GM10248 (cell line): ENCODE results near the gene GLIS1.

Experiments
- CTCF ChIA-PET: fragments of 300-600 bp; sonication (Branson Sonifier 250); formaldehyde crosslinking; extraction: SDS; loops from one replicate; lab custom pipeline; 2021; ENCODE audit warnings: antibody characterized with exemption; lab: Yijun Ruan, JAX
- POLR2A ChIA-PET: fragments of 350-650 bp; sonication (Branson Sonifier 250); formaldehyde crosslinking; extraction: SDS; loops from one replicate; lab custom pipeline; 2020; ENCODE audit warnings: antibody characterized with exemption; lab: Yijun Ruan, JAX
- DNase-seq: peaks from one replicate; pipeline ENCODE4 v3.0.0; 2012; ENCODE audit errors: extremely low spot score
- TF ChIP-seq, protein P1 (sequence below): IDR thresholded peaks from 2 replicates; pipeline ENCODE4 v1.5.1; 2012; ENCODE audit warnings: mild to moderate bottlenecking, low read depth; ENCODE audit errors: extremely low read depth, missing control alignments, control extremely low read depth

Gene GLIS1

DNA sequence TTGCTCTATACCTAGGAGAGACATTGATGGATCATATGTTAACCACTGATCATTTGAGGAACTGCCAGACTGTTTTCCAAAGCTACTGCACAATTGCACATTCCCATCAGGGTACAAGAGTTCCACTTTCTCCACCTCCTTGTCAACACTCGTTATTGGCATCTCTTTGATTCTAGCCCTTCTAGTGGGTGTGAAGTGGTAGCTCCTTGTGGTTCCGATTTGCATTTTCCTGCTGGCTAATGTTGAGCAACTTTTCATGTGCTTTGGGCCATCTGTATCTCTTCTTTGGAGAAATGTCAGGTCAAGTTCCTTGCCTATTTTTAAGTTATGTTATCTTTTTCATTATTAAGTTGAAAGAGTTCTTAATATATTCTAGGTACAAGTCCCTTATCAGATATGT, 189.7 kb downstream of the GLIS1 start:
- POLR2A ChIA-PET, result no interaction called here
- TF ChIP-seq, protein P1, sequence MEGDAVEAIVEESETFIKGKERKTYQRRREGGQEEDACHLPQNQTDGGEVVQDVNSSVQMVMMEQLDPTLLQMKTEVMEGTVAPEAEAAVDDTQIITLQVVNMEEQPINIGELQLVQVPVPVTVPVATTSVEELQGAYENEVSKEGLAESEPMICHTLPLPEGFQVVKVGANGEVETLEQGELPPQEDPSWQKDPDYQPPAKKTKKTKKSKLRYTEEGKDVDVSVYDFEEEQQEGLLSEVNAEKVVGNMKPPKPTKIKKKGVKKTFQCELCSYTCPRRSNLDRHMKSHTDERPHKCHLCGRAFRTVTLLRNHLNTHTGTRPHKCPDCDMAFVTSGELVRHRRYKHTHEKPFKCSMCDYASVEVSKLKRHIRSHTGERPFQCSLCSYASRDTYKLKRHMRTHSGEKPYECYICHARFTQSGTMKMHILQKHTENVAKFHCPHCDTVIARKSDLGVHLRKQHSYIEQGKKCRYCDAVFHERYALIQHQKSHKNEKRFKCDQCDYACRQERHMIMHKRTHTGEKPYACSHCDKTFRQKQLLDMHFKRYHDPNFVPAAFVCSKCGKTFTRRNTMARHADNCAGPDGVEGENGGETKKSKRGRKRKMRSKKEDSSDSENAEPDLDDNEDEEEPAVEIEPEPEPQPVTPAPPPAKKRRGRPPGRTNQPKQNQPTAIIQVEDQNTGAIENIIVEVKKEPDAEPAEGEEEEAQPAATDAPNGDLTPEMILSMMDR, result no peak
- CTCF ChIA-PET, result no interaction called here
- DNase-seq, result no peak

DNA sequence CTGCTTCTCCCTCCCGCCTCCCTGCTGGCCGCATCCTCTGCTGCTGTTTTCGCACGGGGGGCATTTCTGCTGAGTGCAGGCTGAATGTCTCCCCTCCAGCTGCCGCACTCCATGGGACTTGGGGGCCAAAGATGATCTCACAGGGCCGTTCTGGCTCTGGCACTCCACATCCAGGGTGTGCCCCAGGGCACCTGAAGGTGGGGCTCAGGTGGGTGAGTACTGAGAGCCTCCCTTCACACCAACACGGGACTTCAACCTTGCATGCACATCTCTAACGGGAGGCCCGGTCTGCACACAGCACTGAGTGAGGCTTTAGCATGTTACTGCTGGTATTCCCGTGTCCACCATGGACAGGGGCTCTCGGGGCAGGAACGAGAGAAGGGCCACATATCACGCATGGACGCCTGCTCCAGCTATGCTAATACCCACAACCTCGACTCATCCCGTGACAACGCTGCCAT, 190.9 kb downstream of the GLIS1 start:
- ChIA-PET CTCF (no interaction called here), POLR2A (no interaction called here)
- TF ChIP-seq, protein P1, result no peak
- DNase-seq, result no peak

DNA sequence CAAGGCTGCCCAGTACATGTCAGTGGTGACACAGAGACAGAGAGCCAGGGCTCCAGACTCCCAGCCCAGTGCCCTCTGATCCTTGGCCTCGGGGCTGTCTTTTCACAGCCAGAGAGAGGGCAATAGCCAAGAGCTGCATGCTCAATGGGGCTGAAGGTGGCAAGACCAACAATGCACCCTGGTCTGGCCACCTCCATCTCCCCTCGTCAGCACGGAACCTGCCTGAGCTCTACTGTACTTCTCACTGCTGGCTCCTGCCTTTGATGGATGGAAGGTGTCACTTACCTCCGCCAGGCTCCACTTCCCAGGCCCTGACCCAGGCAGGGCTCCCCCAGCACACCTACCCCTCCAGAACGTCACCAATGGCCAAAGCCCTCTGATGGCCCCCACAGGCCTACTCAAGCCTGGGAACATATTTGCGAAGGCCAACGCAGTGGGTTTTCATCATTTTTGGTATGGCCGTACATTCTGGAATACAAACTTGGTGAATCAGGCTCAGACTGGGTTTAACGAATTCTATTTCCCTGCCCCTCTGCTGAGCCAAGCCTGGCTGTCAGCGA, 191.7 kb downstream of the GLIS1 start:
- POLR2A ChIA-PET, result no interaction called here

DNA sequence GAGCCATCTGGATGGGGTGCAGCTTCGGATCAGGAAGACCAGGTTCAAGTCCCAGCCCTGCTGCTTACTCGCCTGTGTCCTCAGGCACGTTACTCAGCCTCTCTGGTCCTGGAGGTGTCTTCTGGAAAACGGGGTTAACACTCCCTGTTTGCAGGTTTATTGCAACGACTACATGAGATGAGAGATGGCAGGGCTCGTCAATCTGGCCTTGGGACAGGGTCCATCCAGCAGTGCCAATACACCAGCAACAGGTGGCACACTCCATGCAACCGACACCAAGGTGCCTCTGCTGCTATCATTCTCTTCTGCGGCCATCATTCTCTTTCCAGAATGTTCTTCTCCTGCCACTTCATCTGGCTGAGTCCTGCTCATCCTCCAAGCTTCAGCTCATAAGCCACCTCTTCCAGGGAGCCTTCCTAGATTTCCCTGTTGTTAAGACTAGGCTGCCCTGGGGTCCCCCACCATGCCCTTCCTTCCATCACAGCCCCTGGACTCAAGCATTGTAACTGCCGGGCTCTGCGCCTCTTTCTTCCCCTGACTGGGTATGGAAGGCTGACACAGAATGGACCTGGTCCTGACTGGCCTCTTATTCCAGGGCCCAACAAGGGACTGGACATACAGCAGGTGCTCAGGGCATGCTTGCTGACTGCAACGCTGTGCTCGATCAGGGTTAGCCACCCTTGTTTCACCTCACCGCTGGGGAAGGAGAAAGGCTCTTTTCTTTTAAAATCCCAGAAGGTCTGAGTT, 192.4 kb downstream of the GLIS1 start:
- CTCF ChIA-PET, result no interaction called here
- POLR2A ChIA-PET, result no interaction called here
- no peak for DNase-seq
- TF ChIP-seq, protein P1, result no peak

More for the DNA sequence above, 191.7 kb downstream of the GLIS1 start:
- TF ChIP-seq, protein P1, result no peak
- no peak for DNase-seq
- CTCF ChIA-PET, result no interaction called here

DNA sequence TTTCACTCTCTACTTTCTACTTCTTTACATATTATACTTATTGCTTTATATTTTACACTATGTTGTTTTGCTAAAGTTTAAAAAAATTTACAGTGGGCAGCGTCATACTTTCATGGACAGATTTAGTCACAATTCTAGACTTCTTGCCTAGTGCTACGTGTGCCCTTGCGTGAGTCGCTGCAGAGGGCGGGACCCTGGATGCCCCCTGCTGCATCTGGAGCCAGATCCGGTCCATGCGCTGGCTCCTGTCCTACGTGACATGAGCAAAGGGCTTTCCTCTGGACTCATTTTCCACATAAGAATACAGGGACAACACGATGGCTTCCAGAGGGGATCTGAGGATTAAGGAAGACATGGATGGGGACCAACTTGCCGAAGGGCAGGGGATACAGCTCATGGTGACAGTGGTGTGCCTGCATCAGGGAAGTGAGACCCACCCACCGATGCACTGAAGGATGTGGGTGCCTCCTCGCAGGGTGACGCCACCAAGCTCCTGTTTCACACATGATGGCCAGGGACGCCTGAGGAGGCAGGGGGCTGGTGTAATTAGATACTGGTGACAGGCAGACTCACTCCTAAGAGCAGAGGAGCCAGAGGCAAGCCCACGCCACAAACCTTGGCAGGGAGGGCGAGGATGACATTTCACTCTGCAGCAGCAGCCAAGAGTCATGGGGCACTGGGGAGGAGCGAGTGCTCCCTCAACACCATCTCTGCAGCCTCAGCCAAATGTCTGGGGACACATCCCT, 193.1 kb downstream of the GLIS1 start:
- CTCF ChIA-PET, result no interaction called here
- TF ChIP-seq, protein P1, result no peak
- DNase-seq, result no peak
- POLR2A ChIA-PET, result no interaction called here

DNA sequence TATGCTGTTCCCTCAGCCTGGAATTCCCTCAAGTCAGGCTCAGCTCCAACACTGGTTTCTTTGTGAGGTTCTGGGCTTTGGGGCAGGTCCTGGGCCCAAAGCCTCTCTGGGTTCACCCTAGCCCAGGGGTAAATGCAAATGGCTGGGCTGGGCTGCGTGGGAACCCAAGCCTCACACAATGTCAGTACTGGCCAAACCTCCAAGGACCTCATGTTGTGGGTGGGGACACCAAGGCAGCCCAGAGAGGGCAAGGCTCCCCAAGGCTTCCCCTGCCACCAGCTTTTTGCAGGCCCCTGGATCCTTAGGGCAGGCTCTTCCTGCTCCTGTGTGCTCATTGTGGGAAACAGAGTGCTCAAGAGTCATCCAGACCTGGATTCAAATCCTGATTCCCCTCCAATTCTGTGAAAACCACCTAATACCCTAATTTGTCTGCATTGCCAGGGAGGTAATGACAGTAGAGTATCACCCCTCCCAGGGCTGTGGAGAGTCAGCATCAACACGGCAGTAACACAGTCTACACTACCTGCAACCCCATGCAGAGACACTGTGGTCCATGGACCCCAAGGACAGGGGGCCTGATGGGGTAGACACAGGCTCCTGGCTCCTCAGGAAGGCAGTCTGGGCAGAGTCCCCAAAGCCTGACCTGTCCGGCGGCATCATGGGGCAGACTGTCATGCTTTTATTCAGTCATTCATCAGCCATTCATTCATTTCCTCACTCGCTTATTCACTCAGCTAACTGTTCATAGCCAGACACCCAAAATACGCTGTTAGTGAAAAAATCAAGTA, 194.0 kb downstream of the GLIS1 start:
- ChIA-PET CTCF (no interaction called here), POLR2A (no interaction called here)
- TF ChIP-seq, protein P1, result no peak
- no peak for DNase-seq
